Sigmoid colon (tissue), 4 donors: Measurements from ENCODE around the gene UNC5A.

Experiments
- POLR2A ChIP-seq, 2 donors: fragments of 450-650 bp; IDR thresholded peaks; one replicate each; pipeline ENCODE4 v1.6.1; 2016; ENCODE audit warnings: antibody characterized with exemption in 2 of 2, mild to moderate bottlenecking in 2 of 2, moderate library complexity in 2 of 2
- POLR2AphosphoS5 ChIP-seq, 4 donors: sonication (generic); formaldehyde crosslinking; IDR thresholded peaks; one replicate each; pipeline ENCODE4 v1.6.1; 2017; ENCODE audit warnings: antibody characterized with exemption in 4 of 4
- TF ChIP-seq, protein P1 (sequence below), 4 experiments: fragments of 450-650 bp in 3 of 4; fragments of 200-600 bp in 1 of 4; IDR thresholded peaks; one replicate each; pipeline ENCODE4 v1.5.1; 2016 to 2019; ENCODE audit warnings: antibody characterized with exemption in 4 of 4, mild to moderate bottlenecking in 3 of 4, moderate library complexity in 2 of 4

DNA sequence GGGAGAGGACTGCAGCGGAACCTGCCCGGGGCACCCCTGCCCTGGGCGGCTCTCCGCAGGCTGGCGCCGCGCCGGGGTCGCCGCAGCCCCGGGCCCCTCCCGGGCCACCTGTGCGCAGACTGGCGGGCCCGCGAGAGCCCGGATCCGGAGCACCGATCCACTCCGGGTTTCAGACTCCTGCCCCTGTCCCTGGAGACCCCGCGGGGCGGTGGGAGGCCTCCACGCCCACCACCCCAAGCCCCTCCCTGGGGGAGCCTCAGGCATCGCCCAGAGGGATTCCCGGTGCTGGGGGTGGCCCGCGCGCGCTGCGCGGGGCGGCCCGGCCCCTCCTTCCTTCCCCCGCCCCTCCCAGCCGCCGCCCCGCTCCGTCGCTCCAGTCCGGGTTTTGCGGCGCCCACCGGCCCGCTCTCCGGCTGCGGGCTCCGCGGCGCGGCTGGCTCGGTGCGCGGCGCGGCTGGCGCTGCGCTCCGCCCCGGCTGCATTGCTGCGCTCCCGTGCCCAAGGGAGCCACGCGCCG is at the start of gene UNC5A:
- TF ChIP-seq, protein P1, sequence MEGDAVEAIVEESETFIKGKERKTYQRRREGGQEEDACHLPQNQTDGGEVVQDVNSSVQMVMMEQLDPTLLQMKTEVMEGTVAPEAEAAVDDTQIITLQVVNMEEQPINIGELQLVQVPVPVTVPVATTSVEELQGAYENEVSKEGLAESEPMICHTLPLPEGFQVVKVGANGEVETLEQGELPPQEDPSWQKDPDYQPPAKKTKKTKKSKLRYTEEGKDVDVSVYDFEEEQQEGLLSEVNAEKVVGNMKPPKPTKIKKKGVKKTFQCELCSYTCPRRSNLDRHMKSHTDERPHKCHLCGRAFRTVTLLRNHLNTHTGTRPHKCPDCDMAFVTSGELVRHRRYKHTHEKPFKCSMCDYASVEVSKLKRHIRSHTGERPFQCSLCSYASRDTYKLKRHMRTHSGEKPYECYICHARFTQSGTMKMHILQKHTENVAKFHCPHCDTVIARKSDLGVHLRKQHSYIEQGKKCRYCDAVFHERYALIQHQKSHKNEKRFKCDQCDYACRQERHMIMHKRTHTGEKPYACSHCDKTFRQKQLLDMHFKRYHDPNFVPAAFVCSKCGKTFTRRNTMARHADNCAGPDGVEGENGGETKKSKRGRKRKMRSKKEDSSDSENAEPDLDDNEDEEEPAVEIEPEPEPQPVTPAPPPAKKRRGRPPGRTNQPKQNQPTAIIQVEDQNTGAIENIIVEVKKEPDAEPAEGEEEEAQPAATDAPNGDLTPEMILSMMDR (IDR thresholded peaks at IDR 0.05): no peak
- TF ChIP-seq POLR2A (IDR thresholded peaks at IDR 0.05) (no peak), POLR2AphosphoS5 (IDR thresholded peaks at IDR 0.05) (no peak)
